Activated CD8-positive, alpha-beta T cell treated with anti-CD3 and anti-CD28 coated beads for 36 hours (primary cell): Measurements from ENCODE around the gene AQP9. TPM values are rescaled to one million over a fixed set of nuclear protein-coding genes. Genes with fewer than 3 reads are reported as not detected.
A peak's percentile ranks its signal among the peaks of the same experiment; 100 is the strongest.

Experiments
- ATAC-seq: fragments of 200-7000 bp; cut with Tn5 transposase; one replicate; pipeline ENCODE4 v1.10.0; 2021; ENCODE audit warnings: mild to moderate bottlenecking, moderate library complexity
- CTCF ChIA-PET: fragments of 350-600 bp; sonication (Branson Sonifier 250); formaldehyde crosslinking; loops from one replicate; lab custom pipeline; 2021; ENCODE audit warnings: antibody characterized with exemption; lab: Charles Lee
- POLR2A ChIA-PET: fragments of 350-600 bp; sonication (Branson Sonifier 250); formaldehyde crosslinking; loops from one replicate; lab custom pipeline; 2021; ENCODE audit warnings: antibody characterized with exemption; lab: Charles Lee
- DNase-seq: peaks from one replicate; pipeline ENCODE4 v3.0.0-alpha.2; 2020
- H3K27ac Mint-ChIP-seq: one replicate; pipeline ENCODE4 v1.8.0; 2021; ENCODE audit warnings: mild to moderate bottlenecking, mixed read lengths
- H3K27me3 Mint-ChIP-seq: one replicate; pipeline ENCODE4 v1.8.0; 2021; ENCODE audit warnings: mixed read lengths
- H3K36me3 Mint-ChIP-seq: one replicate; pipeline ENCODE4 v1.8.0; 2021; ENCODE audit warnings: low read depth, mixed read lengths
- H3K4me1 Mint-ChIP-seq: one replicate; pipeline ENCODE4 v1.8.0; 2021; ENCODE audit warnings: low read depth, mixed read lengths
- H3K4me3 Mint-ChIP-seq: one replicate; pipeline ENCODE4 v1.8.0; 2021; ENCODE audit warnings: mild to moderate bottlenecking, moderate library complexity, mixed read lengths
- H3K9me3 Mint-ChIP-seq: one replicate; pipeline ENCODE4 v1.8.0; 2021; ENCODE audit warnings: mixed read lengths
- intact Hi-C: fragments of 100-400 bp; cut with micrococcal nuclease; formaldehyde crosslinking; loops from one replicate; pipeline ENCODE4 v1.10.0; 2022
- total RNA-seq, 2 experiments: library from RNA; stranded (reverse); gene quantifications; one replicate each; pipeline ENCODE4 v1.2.3, GENCODE V29; 2021
- TF ChIP-seq, protein P1 (sequence below): fragments of 200-600 bp; IDR thresholded peaks from one replicate; pipeline ENCODE4 v1.8.0; 2022; ENCODE audit warnings: antibody characterized with exemption, mild to moderate bottlenecking

AQP9 gene
- total RNA-seq, 2 experiments from 2014 or later: not detected

DNA sequence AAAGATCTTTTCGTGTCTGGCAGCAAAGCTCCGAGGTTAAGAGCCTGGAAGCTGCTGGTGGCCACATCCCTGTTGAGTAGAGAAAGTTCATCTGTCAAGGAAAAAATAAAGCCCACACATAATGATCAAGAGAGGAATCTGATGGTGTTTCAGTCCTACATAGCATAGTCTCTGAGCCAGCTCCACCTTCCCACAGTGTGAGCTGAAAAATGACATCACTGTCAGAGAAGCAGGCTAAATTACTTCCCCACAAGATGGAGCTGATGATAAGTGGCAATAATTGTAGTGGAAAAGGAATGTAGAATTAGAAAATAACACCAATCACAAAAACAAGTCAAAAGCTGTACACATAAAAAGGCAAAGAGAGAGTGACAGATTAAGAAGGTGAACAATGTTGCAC lies 84.5 kb downstream of the AQP9 start:
- ATAC-seq (no peak), DNase-seq (no peak)
- H3K36me3 Mint-ChIP-seq: no peaks in the 10 kb centered on the region
- intact Hi-C loops: no loop called here
- CTCF ChIA-PET: interaction anchor here (0.9 kb wide), 1 partner anchor 8 kb away, joined by 3 read pairs; no protein-coding TSS in a partner anchor
- no peaks in the 10 kb centered on the region for H3K9me3 Mint-ChIP-seq
- H3K27me3 Mint-ChIP-seq: peaks cover 2% of the 10 kb centered on the region
- POLR2A ChIA-PET: no interaction called here
- TF ChIP-seq, protein P1, sequence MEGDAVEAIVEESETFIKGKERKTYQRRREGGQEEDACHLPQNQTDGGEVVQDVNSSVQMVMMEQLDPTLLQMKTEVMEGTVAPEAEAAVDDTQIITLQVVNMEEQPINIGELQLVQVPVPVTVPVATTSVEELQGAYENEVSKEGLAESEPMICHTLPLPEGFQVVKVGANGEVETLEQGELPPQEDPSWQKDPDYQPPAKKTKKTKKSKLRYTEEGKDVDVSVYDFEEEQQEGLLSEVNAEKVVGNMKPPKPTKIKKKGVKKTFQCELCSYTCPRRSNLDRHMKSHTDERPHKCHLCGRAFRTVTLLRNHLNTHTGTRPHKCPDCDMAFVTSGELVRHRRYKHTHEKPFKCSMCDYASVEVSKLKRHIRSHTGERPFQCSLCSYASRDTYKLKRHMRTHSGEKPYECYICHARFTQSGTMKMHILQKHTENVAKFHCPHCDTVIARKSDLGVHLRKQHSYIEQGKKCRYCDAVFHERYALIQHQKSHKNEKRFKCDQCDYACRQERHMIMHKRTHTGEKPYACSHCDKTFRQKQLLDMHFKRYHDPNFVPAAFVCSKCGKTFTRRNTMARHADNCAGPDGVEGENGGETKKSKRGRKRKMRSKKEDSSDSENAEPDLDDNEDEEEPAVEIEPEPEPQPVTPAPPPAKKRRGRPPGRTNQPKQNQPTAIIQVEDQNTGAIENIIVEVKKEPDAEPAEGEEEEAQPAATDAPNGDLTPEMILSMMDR: no peak
- no peak overlapping the region for H3K27ac Mint-ChIP-seq
- H3K4me3 Mint-ChIP-seq: no peak overlapping the region
- no peaks in the 10 kb centered on the region for H3K4me1 Mint-ChIP-seq

GRCh38 chr15:58223432-58223831 lies 85.3 kb downstream of the AQP9 start:
- peaks cover under 1% of the 10 kb centered on the region for H3K4me1 Mint-ChIP-seq
- H3K36me3 Mint-ChIP-seq: no peaks in the 10 kb centered on the region
- peaks cover 3% of the 10 kb centered on the region for H3K27me3 Mint-ChIP-seq
- intact Hi-C loops: no loop called here
- no peaks in the 10 kb centered on the region for H3K9me3 Mint-ChIP-seq
- H3K27ac Mint-ChIP-seq: no peak overlapping the region
- DNase-seq (no peak), ATAC-seq (no peak)
- TF ChIP-seq, protein P1: no peak
- POLR2A ChIA-PET: interaction anchor here (0.7 kb wide), 1 partner anchor 621 kb away, joined by 3 read pairs; no protein-coding TSS in a partner anchor
- CTCF ChIA-PET: interaction anchor here (1.1 kb wide), 1 partner anchor 10 kb away, joined by 3 read pairs; no protein-coding TSS in a partner anchor
- no peak overlapping the region for H3K4me3 Mint-ChIP-seq

- ATAC-seq: no peak
- no peak for DNase-seq
- peaks cover 4% of the 10 kb centered on the region for H3K27me3 Mint-ChIP-seq
- peaks cover 7% of the 10 kb centered on the region for H3K4me1 Mint-ChIP-seq
- intact Hi-C loops: no loop called here
- POLR2A ChIA-PET: no interaction called here
- no peak overlapping the region for H3K4me3 Mint-ChIP-seq
- CTCF ChIA-PET: interaction anchor here (1.1 kb wide), 1 partner anchor 9 kb away, joined by 3 read pairs; no protein-coding TSS in a partner anchor
- no peaks in the 10 kb centered on the region for H3K36me3 Mint-ChIP-seq
- TF ChIP-seq, protein P1: no peak
- no peak overlapping the region for H3K27ac Mint-ChIP-seq
- no peaks in the 10 kb centered on the region for H3K9me3 Mint-ChIP-seq
Measured at GRCh38 chr15:58224068-58224467, 85.9 kb downstream of the AQP9 start.

- ATAC-seq (peak; percentile 75), DNase-seq (peak; percentile 85)
- intact Hi-C loops: loop anchor here (5.0 kb wide), 1 partner anchor 529 kb away; no protein-coding TSS in a partner anchor
- ChIA-PET CTCF (interaction anchor here (0.6 to 2.3 kb wide), 47 partner anchors 8 to 1301 kb away, joined by 3 to 15 read pairs (median 4); partner anchors contain the start of genes ADAM10 and MINDY2), POLR2A (no interaction called here)
- no peak overlapping the region for H3K27ac Mint-ChIP-seq
- H3K9me3 Mint-ChIP-seq: no peaks in the 10 kb centered on the region
- TF ChIP-seq, protein P1: peak; percentile 95
- no peak overlapping the region for H3K4me3 Mint-ChIP-seq
- H3K36me3 Mint-ChIP-seq: no peaks in the 10 kb centered on the region
- peaks cover 8% of the 10 kb centered on the region for H3K4me1 Mint-ChIP-seq
- H3K27me3 Mint-ChIP-seq: peaks cover 5% of the 10 kb centered on the region
Measured at GRCh38 chr15:58227706-58228543, 89.7 kb downstream of the AQP9 start.
